ENCODE measurements around the gene KANK2. TPM values are rescaled to one million over a fixed set of nuclear protein-coding genes. Genes with fewer than 3 reads are reported as not detected.
A peak's percentile ranks its signal among the peaks of the same experiment; 100 is the strongest.

KANK2 gene
- total and polyA plus RNA-seq, 10 of the 15 experiments (the other 5 are each of a cell fraction or from before 2014, with no cell fraction given), result 4.9 to 33.0 (median 21.0) TPM

DNA sequence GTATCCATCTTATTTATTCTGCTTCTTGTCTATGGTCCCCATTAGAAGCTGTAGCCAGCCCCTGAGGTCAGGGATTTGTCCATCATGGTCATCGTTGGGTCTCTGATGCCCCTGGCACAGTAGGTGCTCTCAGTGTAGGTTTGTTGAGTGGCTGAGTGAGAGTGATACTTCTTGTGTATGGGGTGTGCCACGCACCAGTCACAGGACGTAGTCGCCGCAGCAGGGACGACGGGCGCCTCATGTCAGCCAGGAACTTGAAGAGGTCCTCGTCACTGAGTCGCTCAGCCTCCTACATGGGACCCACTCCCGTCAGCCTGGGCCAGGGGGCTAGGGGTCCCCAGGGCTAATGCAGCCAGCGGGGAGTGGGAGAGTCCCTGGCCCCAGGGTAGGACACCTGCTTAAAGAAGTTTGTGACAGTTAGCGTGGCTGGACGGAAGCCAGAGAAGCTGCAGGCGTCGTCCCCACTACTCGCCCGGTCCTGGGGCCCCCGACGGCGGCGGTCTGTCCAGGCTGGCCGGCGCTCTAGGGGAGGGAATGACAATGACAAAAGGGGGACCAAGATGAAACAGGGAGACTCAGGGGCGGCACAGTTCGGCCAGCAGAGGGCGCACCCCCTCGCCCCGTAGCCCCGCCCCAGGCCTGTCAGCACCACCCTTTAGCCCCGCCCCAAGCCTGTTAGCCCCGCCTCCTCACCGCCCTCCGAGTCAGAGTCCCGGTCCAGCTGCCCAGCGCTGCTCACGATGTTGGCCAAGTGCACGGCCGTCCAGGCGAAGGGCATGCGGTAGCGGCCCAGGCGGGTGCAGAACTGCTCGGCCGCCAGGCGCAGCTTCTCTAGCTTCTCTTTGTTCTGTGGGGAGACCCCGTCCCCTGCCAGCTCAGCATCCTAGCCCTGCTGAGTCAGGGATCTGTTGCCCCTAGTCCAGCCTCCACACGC is 45.8 kb upstream of the KANK2 start:
- ATAC-seq (peak; percentile 100), DNase-seq (ENCODE audit: low read depth, low spot score) (peak; percentile 4), FAIRE-seq (peak; percentile 75)
- ChIA-PET CTCF (interaction anchor here (0.5 to 2.8 kb wide), 10 partner anchors 10 to 239 kb away, joined by 3 to 14 read pairs (median 3); partner anchors contain the start of gene DOCK6), RAD21 (ENCODE audit: unreplicated experiment) (interaction anchor here (0.7 to 1.5 kb wide), 4 partner anchors 18 to 239 kb away, joined by 3 to 5 read pairs (median 3); partner anchors contain the start of gene ODAD3), POLR2A (no interaction called here), SMC1A (ENCODE audit: uncharacterized antibody, unreplicated experiment) (no interaction called here)
- H3K27me3 ChIP-seq (replicated peaks in 1 of 2; ENCODE audit: control insufficient read depth in 2 of 2, insufficient read depth in 2 of 2, low read length in 1 of 2), result no peaks in the 10 kb centered on the region
- no TSS peak for BruUV-seq (replicated peaks)
- TF ChIP-seq JUNB (IDR thresholded peaks at IDR 0.05) (no peak), CREB1 (IDR thresholded peaks at IDR 0.05; ENCODE audit: low read depth) (0 out of 2 replicates have a peak, but pooled peaks have one; percentile 20), SP1 (IDR thresholded peaks at IDR 0.05; ENCODE audit: low read depth, low read length) (peak; percentile 18), CTCF (IDR thresholded peaks at IDR 0.05 in 2 of 3, conservative IDR thresholded peaks at IDR 0.05 in 1 of 3; ENCODE audit: control insufficient read depth in 2 of 3, extremely low read depth in 1 of 3, insufficient read depth in 1 of 3, low read depth in 3 of 3, low read length in 3 of 3) (peak; percentile 54 to 90 (median 61)), POLR2A (IDR thresholded peaks at IDR 0.05; ENCODE audit: low read depth, low read length) (0 out of 2 replicates have a peak, but pooled peaks have one; percentile 26), STAT1 (conservative IDR thresholded peaks at IDR 0.05) (no peak), WRNIP1 (IDR thresholded peaks at IDR 0.05; ENCODE audit: borderline replicate concordance, low read depth, low read length) (no peak), SMC3 (IDR thresholded peaks at IDR 0.05; ENCODE audit: borderline replicate concordance, low read length) (peak; percentile 48; the same call in 1 of the 2 replicates), NFYB (IDR thresholded peaks at IDR 0.05; ENCODE audit: insufficient read depth, low read depth, low read length) (no peak), YY1 (IDR thresholded peaks at IDR 0.05; ENCODE audit: low read depth, low read length) (0 out of 2 replicates have a peak, but pooled peaks have one; percentile 38), PKNOX1 (IDR thresholded peaks at IDR 0.05) (peak; percentile 41; the same call in 1 of the 2 replicates)
- TF ChIP-seq, protein P1, sequence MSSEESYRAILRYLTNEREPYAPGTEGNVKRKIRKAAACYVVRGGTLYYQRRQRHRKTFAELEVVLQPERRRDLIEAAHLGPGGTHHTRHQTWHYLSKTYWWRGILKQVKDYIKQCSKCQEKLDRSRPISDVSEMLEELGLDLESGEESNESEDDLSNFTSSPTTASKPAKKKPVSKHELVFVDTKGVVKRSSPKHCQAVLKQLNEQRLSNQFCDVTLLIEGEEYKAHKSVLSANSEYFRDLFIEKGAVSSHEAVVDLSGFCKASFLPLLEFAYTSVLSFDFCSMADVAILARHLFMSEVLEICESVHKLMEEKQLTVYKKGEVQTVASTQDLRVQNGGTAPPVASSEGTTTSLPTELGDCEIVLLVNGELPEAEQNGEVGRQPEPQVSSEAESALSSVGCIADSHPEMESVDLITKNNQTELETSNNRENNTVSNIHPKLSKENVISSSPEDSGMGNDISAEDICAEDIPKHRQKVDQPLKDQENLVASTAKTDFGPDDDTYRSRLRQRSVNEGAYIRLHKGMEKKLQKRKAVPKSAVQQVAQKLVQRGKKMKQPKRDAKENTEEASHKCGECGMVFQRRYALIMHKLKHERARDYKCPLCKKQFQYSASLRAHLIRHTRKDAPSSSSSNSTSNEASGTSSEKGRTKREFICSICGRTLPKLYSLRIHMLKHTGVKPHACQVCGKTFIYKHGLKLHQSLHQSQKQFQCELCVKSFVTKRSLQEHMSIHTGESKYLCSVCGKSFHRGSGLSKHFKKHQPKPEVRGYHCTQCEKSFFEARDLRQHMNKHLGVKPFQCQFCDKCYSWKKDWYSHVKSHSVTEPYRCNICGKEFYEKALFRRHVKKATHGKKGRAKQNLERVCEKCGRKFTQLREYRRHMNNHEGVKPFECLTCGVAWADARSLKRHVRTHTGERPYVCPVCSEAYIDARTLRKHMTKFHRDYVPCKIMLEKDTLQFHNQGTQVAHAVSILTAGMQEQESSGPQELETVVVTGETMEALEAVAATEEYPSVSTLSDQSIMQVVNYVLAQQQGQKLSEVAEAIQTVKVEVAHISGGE (CRISPR knock-in tag; IDR thresholded peaks at IDR 0.05), result no peak
- no peaks in the 10 kb centered on the region for H3K4me1 ChIP-seq (ENCODE audit: control insufficient read depth, insufficient read depth, low read length)
- intact Hi-C loops (cut with micrococcal nuclease; ENCODE audit: unreplicated experiment) (no loop called here), in situ Hi-C loops (cut with MboI) (no loop called here)
- H3K36me3 ChIP-seq (ENCODE audit: control insufficient read depth in 2 of 2, insufficient read depth in 2 of 2, low read length in 1 of 2), result no peaks in the 10 kb centered on the region; a peak in 2 of 4 replicates
- 31% methylated on average over 48 of the region's 48 CpGs for WGBS (ENCODE audit: insufficient coverage, insufficient replicate concordance, low lambda C conversion rate, missing lambda C conversion rate)
- peak overlapping the region; percentile 17; the same call in 1 of the 2 replicates for H2AFZ ChIP-seq (ENCODE audit: control insufficient read depth, low read depth, low read length)
- H3K4me2 ChIP-seq (ENCODE audit: control insufficient read depth, insufficient read depth), result peak overlapping the region; percentile 55; the same call in 1 of the 2 replicates
- H3K4me3 ChIP-seq, result no peak overlapping the region
- no peak overlapping the region for H3K27ac ChIP-seq (ENCODE audit: control insufficient read depth, insufficient read depth)
- no peaks in the 10 kb centered on the region for H3K9me3 ChIP-seq (replicated peaks; ENCODE audit: control insufficient read depth, insufficient read depth, low read length)
- H4K20me1 ChIP-seq (ENCODE audit: control insufficient read depth, insufficient read depth), result no peaks in the 10 kb centered on the region
- no peaks in the 10 kb centered on the region for H3K79me2 ChIP-seq (ENCODE audit: control insufficient read depth, insufficient read depth, low read length)
- no peak overlapping the region for H3K9ac ChIP-seq (ENCODE audit: control insufficient read depth, insufficient read depth, low read length)

Data from GM12878 (cell line).